GM18951 (cell line): ENCODE results near the gene ISG15.
"Not testable (repeated sequence)": the region's sequence is repeated elsewhere in the genome, so short reads cannot be mapped to it uniquely, and the experiment has no call there.

ENCODE experiments used
- POLR2A ChIP-seq: IDR thresholded peaks from 4 replicates; pipeline ENCODE4 v1.6.1; 2011; ENCODE audit warnings: mild to moderate bottlenecking; ENCODE audit not compliant: insufficient read length, insufficient read depth; ENCODE audit errors: extremely low read depth
- in situ Hi-C: fragments of 300-500 bp; cut with MboI; formaldehyde crosslinking; loops from one replicate; pipeline ENCODE4 v1.12.0; 2022; ENCODE audit warnings: low sequenced_read_pairs, mixed read lengths, inconsistent platforms; ENCODE audit not compliant: unreplicated experiment

The ISG15 gene

GRCh38 chr1:980137-980571 is 33.1 kb upstream of the ISG15 start:
- TF ChIP-seq POLR2A, result no peak
- in situ Hi-C loops, result no loop called here

GRCh38 chr1:980602-981395 is 32.5 kb upstream of the ISG15 start:
- in situ Hi-C loops, result no loop called here
- no peak for TF ChIP-seq POLR2A

- in situ Hi-C loops, result no loop called here
- TF ChIP-seq POLR2A, result no peak
Measured at GRCh38 chr1:981491-981954, 31.8 kb upstream of the ISG15 start.

GRCh38 chr1:981955-982558 is 31.2 kb upstream of the ISG15 start, which contains the start of gene PERM1:
Gene PERM1 (minus strand): TSS chr1:982093. CDS start chr1:981029, 1,064 bp downstream.
- in situ Hi-C loops, result no loop called here

GRCh38 chr1:982765-983436 is 30.4 kb upstream of the ISG15 start:
- TF ChIP-seq POLR2A, result no peak
- in situ Hi-C loops, result no loop called here

More at GRCh38 chr1:981955-982558, 31.2 kb upstream of the ISG15 start, which contains the start of gene PERM1:
- TF ChIP-seq POLR2A, result no peak

- in situ Hi-C loops, result no loop called here
- no peak for TF ChIP-seq POLR2A
Measured at GRCh38 chr1:983798-984475, 29.4 kb upstream of the ISG15 start.

- in situ Hi-C loops, result no loop called here
Measured at GRCh38 chr1:984476-984814, 28.9 kb upstream of the ISG15 start.

GRCh38 chr1:985126-985525 is 28.2 kb upstream of the ISG15 start:
- in situ Hi-C loops, result no loop called here
- TF ChIP-seq POLR2A, result no peak

More at GRCh38 chr1:984476-984814, 28.9 kb upstream of the ISG15 start:
- TF ChIP-seq POLR2A, result no peak

- in situ Hi-C loops, result not testable (repeated sequence)
Measured at GRCh38 chr1:988061-988460, 25.2 kb upstream of the ISG15 start.

GRCh38 chr1:991275-991674 is 22.0 kb upstream of the ISG15 start:
- in situ Hi-C loops, result not testable (repeated sequence)

GRCh38 chr1:991895-992294 is 21.4 kb upstream of the ISG15 start:
- no peak for TF ChIP-seq POLR2A

GRCh38 chr1:992362-992761 is 20.9 kb upstream of the ISG15 start:
- no peak for TF ChIP-seq POLR2A
- in situ Hi-C loops, result no loop called here

More at GRCh38 chr1:991895-992294, 21.4 kb upstream of the ISG15 start:
- in situ Hi-C loops, result no loop called here

GRCh38 chr1:993379-993995 is 19.8 kb upstream of the ISG15 start:
- no peak for TF ChIP-seq POLR2A
- in situ Hi-C loops, result no loop called here

- in situ Hi-C loops, result not testable (repeated sequence)
Measured at GRCh38 chr1:994546-994945, 18.8 kb upstream of the ISG15 start.
